ENCODE measurements around the gene POTEM.
"Not testable (repeated sequence)": the region's sequence is repeated elsewhere in the genome, so short reads cannot be mapped to it uniquely, and the experiment has no call there.

GRCh38 chr14:19007678-19008077 lies 40.4 kb downstream of the POTEM start:
- not testable (repeated sequence) for TF ChIP-seq CTCF, POLR2A (IDR thresholded peaks at IDR 0.05)
